ENCODE measurements around the gene CHRNB2.

Gene CHRNB2

GRCh38 chr1:154615411-154615810 lies 47.8 kb downstream of the CHRNB2 start:
- DNase-seq (ENCODE audit: insufficient read length, low spot score) (no peak), FAIRE-seq (no peak)
- no peak for TF ChIP-seq SPI1 (IDR thresholded peaks at IDR 0.05; ENCODE audit: low read depth, low read length)
- no peak for TF ChIP-seq POLR2A (IDR thresholded peaks at IDR 0.05; ENCODE audit: low read depth, low read length)
- TF ChIP-seq POLR2AphosphoS5 (IDR thresholded peaks at IDR 0.05; ENCODE audit: low read depth, low read length): no peak
- no peak for TF ChIP-seq TAF1 (IDR thresholded peaks at IDR 0.05; ENCODE audit: low read depth, low read length)
- no peak for TF ChIP-seq POU2F2 (IDR thresholded peaks at IDR 0.05; ENCODE audit: low read depth, low read length)
- no peak for TF ChIP-seq PAX5 (IDR thresholded peaks at IDR 0.05; ENCODE audit: insufficient read depth, low read length, severe bottlenecking)

DNA sequence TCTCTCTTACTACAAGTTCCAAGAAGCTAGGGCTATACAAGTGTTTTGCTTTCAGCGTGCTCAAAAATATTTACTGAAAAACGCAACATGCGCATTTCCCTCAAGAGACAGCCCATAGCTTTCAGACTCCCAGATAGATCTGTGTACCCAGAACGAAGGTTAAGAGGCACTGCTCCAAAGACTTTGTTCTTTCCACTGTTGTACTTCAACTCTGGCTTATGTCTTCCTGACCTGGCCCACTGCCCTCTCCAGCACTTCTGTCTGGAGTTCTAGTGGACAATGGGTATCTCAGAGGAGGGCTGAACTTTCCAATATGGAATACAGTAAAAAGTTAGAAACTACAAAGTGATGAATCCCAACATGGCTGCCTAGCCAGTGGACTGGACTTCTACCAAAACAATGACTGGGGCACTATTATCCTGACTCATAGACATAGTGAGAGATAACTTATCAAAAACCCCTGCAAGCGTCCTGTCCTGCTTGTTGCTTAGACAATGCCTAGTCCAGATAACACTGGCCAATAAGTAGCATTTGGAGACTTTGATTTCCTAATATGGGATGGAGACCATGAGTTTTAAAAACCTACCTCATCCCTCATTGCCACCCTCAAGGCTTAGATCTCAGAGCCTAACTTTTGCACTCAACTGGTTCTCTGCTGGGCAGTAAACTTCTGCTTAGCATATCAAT lies 49.2 kb downstream of the CHRNB2 start:
- DNase-seq (ENCODE audit: insufficient read length, low spot score) (no peak), FAIRE-seq (no peak)
- TF ChIP-seq POLR2AphosphoS5 (IDR thresholded peaks at IDR 0.05; ENCODE audit: low read depth, low read length) (no peak), POLR2A (IDR thresholded peaks at IDR 0.05; ENCODE audit: low read depth, low read length) (no peak), POU2F2 (IDR thresholded peaks at IDR 0.05; ENCODE audit: low read depth, low read length) (no peak), PAX5 (IDR thresholded peaks at IDR 0.05; ENCODE audit: insufficient read depth, low read length, severe bottlenecking) (no peak), TAF1 (IDR thresholded peaks at IDR 0.05; ENCODE audit: low read depth, low read length) (no peak), SPI1 (IDR thresholded peaks at IDR 0.05; ENCODE audit: low read depth, low read length) (no peak)

- DNase-seq (ENCODE audit: insufficient read length, low spot score) (no peak), FAIRE-seq (no peak)
- TF ChIP-seq POLR2AphosphoS5 (IDR thresholded peaks at IDR 0.05; ENCODE audit: low read depth, low read length) (no peak), POU2F2 (IDR thresholded peaks at IDR 0.05; ENCODE audit: low read depth, low read length) (no peak), POLR2A (IDR thresholded peaks at IDR 0.05; ENCODE audit: low read depth, low read length) (no peak), SPI1 (IDR thresholded peaks at IDR 0.05; ENCODE audit: low read depth, low read length) (no peak), TAF1 (IDR thresholded peaks at IDR 0.05; ENCODE audit: low read depth, low read length) (no peak), PAX5 (IDR thresholded peaks at IDR 0.05; ENCODE audit: insufficient read depth, low read length, severe bottlenecking) (no peak)
Measured at GRCh38 chr1:154619181-154619948, 51.8 kb downstream of the CHRNB2 start.

- no peak for FAIRE-seq
- TF ChIP-seq SPI1 (IDR thresholded peaks at IDR 0.05; ENCODE audit: low read depth, low read length): 0 out of 2 replicates have a peak, but pooled peaks have one; percentile 12
- TF ChIP-seq POLR2A (IDR thresholded peaks at IDR 0.05; ENCODE audit: low read depth, low read length): no peak
Measured at GRCh38 chr1:154620751-154621150, 53.2 kb downstream of the CHRNB2 start.

DNA sequence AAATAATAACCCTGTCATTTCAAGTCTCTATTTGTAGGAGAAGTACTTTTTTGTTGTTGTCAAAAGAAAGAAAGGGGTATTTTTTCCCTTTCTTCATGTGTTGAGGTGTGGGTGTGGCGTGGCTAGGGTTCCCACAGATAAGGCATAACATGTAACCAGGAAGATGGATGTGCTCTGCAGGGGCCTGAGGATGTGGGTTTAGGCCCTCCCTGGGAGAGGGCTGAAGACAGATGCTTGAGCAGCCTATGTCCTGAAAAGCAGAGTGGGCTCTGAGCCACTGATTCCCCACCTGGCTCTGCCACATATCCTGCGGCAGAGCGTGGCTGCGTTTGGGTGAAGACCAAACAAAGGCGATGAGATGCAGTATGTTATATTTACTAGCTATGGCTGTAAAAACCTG lies 54.3 kb downstream of the CHRNB2 start:
- no peak for DNase-seq (ENCODE audit: insufficient read length, low spot score)
- no peak for FAIRE-seq
- no peak for TF ChIP-seq POU2F2 (IDR thresholded peaks at IDR 0.05; ENCODE audit: low read depth, low read length)
- no peak for TF ChIP-seq POLR2A (IDR thresholded peaks at IDR 0.05; ENCODE audit: low read depth, low read length)
- TF ChIP-seq POLR2AphosphoS5 (IDR thresholded peaks at IDR 0.05; ENCODE audit: low read depth, low read length): no peak
- TF ChIP-seq PAX5 (IDR thresholded peaks at IDR 0.05; ENCODE audit: insufficient read depth, low read length, severe bottlenecking): no peak
- no peak for TF ChIP-seq TAF1 (IDR thresholded peaks at IDR 0.05; ENCODE audit: low read depth, low read length)
- no peak for TF ChIP-seq SPI1 (IDR thresholded peaks at IDR 0.05; ENCODE audit: low read depth, low read length)

More at GRCh38 chr1:154620751-154621150, 53.2 kb downstream of the CHRNB2 start:
- DNase-seq (ENCODE audit: insufficient read length, low spot score): no peak

- TF ChIP-seq PAX5 (IDR thresholded peaks at IDR 0.05; ENCODE audit: insufficient read depth, low read length, severe bottlenecking) (no peak), POU2F2 (IDR thresholded peaks at IDR 0.05; ENCODE audit: low read depth, low read length) (no peak), POLR2A (IDR thresholded peaks at IDR 0.05; ENCODE audit: low read depth, low read length) (no peak), TAF1 (IDR thresholded peaks at IDR 0.05; ENCODE audit: low read depth, low read length) (no peak), SPI1 (IDR thresholded peaks at IDR 0.05; ENCODE audit: low read depth, low read length) (no peak), POLR2AphosphoS5 (IDR thresholded peaks at IDR 0.05; ENCODE audit: low read depth, low read length) (no peak)
- no peak for DNase-seq (ENCODE audit: insufficient read length, low spot score)
- FAIRE-seq: no peak
Measured at GRCh38 chr1:154622503-154623039, 55.0 kb downstream of the CHRNB2 start.

DNA sequence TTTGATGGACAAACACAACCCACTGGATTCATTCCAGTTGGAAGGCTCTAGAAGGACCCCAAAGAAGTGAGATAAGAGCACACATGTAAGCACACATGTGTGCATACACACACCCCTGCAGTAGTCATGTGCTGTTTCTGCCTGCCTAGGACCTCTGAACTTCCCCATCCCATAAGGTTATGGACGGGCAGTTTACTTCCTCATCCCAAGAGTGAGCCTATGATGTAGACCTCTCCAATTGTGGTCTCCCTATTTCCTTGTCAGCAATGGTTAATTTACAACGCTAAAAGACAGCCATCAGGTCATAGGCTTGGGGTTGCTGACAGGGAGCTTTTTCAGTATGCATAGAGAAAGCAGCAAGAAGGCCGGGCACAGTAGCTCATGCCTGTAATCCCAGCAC lies 55.8 kb downstream of the CHRNB2 start:
- no peak for FAIRE-seq
- DNase-seq (ENCODE audit: insufficient read length, low spot score): no peak
- no peak for TF ChIP-seq POU2F2 (IDR thresholded peaks at IDR 0.05; ENCODE audit: low read depth, low read length)
- no peak for TF ChIP-seq PAX5 (IDR thresholded peaks at IDR 0.05; ENCODE audit: insufficient read depth, low read length, severe bottlenecking)
- TF ChIP-seq TAF1 (IDR thresholded peaks at IDR 0.05; ENCODE audit: low read depth, low read length): no peak
- no peak for TF ChIP-seq POLR2A (IDR thresholded peaks at IDR 0.05; ENCODE audit: low read depth, low read length)
- TF ChIP-seq POLR2AphosphoS5 (IDR thresholded peaks at IDR 0.05; ENCODE audit: low read depth, low read length): no peak
- no peak for TF ChIP-seq SPI1 (IDR thresholded peaks at IDR 0.05; ENCODE audit: low read depth, low read length)

- FAIRE-seq: no peak
- no peak for TF ChIP-seq PAX5 (IDR thresholded peaks at IDR 0.05; ENCODE audit: insufficient read depth, low read length, severe bottlenecking)
- TF ChIP-seq POU2F2 (IDR thresholded peaks at IDR 0.05; ENCODE audit: low read depth, low read length): no peak
- TF ChIP-seq POLR2A (IDR thresholded peaks at IDR 0.05; ENCODE audit: low read depth, low read length): no peak
- no peak for TF ChIP-seq TAF1 (IDR thresholded peaks at IDR 0.05; ENCODE audit: low read depth, low read length)
- TF ChIP-seq SPI1 (IDR thresholded peaks at IDR 0.05; ENCODE audit: low read depth, low read length): no peak
- no peak for TF ChIP-seq POLR2AphosphoS5 (IDR thresholded peaks at IDR 0.05; ENCODE audit: low read depth, low read length)
- DNase-seq (ENCODE audit: insufficient read length, low spot score): no peak
Measured at GRCh38 chr1:154624746-154625643, 57.4 kb downstream of the CHRNB2 start.
